Measurements from ENCODE around the gene NUP98.
A peak's percentile ranks its signal among the peaks of the same experiment; 100 is the strongest.
"Not testable (repeated sequence)": the region's sequence is repeated elsewhere in the genome, so short reads cannot be mapped to it uniquely, and the experiment has no call there.

Gene NUP98

GRCh38 chr11:3802011-3802790, 4.8 kb upstream of the NUP98 start:
- DNase-seq: no peak
- intact Hi-C loops (cut with DNase I): no loop called here

- intact Hi-C loops (cut with DNase I): no loop called here
- DNase-seq: no peak
These were observed 2.5 kb upstream of the NUP98 start for GRCh38 chr11:3799873-3800272.

- no peak for DNase-seq
- intact Hi-C loops (cut with DNase I): no loop called here
These were observed 1.8 kb upstream of the NUP98 start for GRCh38 chr11:3799143-3799542.

GRCh38 chr11:3796801-3797328, 489 bp downstream of the NUP98 start:
- DNase-seq: peak in 1 of 10 donors; percentile 25
- intact Hi-C loops (cut with DNase I): loop anchor here (2.0 kb wide), 1 partner anchor 44 kb away; the partner anchor contains the start of gene RHOG

- DNase-seq: no peak
- intact Hi-C loops (cut with DNase I): loop anchor here (2.0 kb wide), 1 partner anchor 44 kb away; the partner anchor contains the start of gene RHOG
These were observed 1.0 kb downstream of the NUP98 start for GRCh38 chr11:3796346-3796745.

GRCh38 chr11:3796002-3796311, 1.4 kb downstream of the NUP98 start:
- intact Hi-C loops (cut with DNase I): loop anchor here (2.0 kb wide), 1 partner anchor 45 kb away; the partner anchor contains the start of gene RHOG
- DNase-seq: no peak

GRCh38 chr11:3795131-3796001, 2.0 kb downstream of the NUP98 start:
- intact Hi-C loops (cut with DNase I): loop anchor here (2.0 kb wide), 1 partner anchor 45 kb away; the partner anchor contains the start of gene RHOG

GRCh38 chr11:3794387-3794786, 3.0 kb downstream of the NUP98 start:
- DNase-seq; intact Hi-C loops (cut with DNase I): not testable (repeated sequence)

More at GRCh38 chr11:3795131-3796001, 2.0 kb downstream of the NUP98 start:
- no peak for DNase-seq

- intact Hi-C loops (cut with DNase I): no loop called here
These were observed 10.4 kb downstream of the NUP98 start for GRCh38 chr11:3786781-3787428.

GRCh38 chr11:3783611-3784010, 13.7 kb downstream of the NUP98 start:
- intact Hi-C loops (cut with DNase I): no loop called here
- no peak for DNase-seq

More at GRCh38 chr11:3786781-3787428, 10.4 kb downstream of the NUP98 start:
- DNase-seq: no peak

- intact Hi-C loops (cut with DNase I): no loop called here
- DNase-seq: peak in 1 of 10 donors; percentile 76
These were observed 14.4 kb downstream of the NUP98 start for GRCh38 chr11:3782963-3783362.

- DNase-seq: no peak
- intact Hi-C loops (cut with DNase I): no loop called here
These were observed 15.9 kb downstream of the NUP98 start for GRCh38 chr11:3781423-3781822.

- no peak for DNase-seq
- intact Hi-C loops (cut with DNase I): no loop called here
These were observed 21.5 kb downstream of the NUP98 start for GRCh38 chr11:3775736-3776406.

- no peak for DNase-seq
- intact Hi-C loops (cut with DNase I): no loop called here
These were observed 24.2 kb downstream of the NUP98 start for GRCh38 chr11:3773180-3773579.

GRCh38 chr11:3767536-3767935, 29.8 kb downstream of the NUP98 start:
- DNase-seq: no peak
- intact Hi-C loops (cut with DNase I): no loop called here

- intact Hi-C loops (cut with DNase I); DNase-seq: not testable (repeated sequence)
These were observed 30.5 kb downstream of the NUP98 start for GRCh38 chr11:3766836-3767235.

- intact Hi-C loops (cut with DNase I): no loop called here
- DNase-seq: no peak
These were observed 33.1 kb downstream of the NUP98 start for GRCh38 chr11:3764266-3764665.

- DNase-seq: no peak
- intact Hi-C loops (cut with DNase I): no loop called here
These were observed 42.2 kb downstream of the NUP98 start for GRCh38 chr11:3755151-3755550.

GRCh38 chr11:3753110-3753509, 44.2 kb downstream of the NUP98 start:
- no peak for DNase-seq
- intact Hi-C loops (cut with DNase I): no loop called here

GRCh38 chr11:3747704-3748103, 49.6 kb downstream of the NUP98 start:
- intact Hi-C loops (cut with DNase I): no loop called here
- no peak for DNase-seq
